ENCODE data around the gene PARP3.
"Not testable (repeated sequence)": the region's sequence is repeated elsewhere in the genome, so short reads cannot be mapped to it uniquely, and the experiment has no call there.

The PARP3 gene

DNA sequence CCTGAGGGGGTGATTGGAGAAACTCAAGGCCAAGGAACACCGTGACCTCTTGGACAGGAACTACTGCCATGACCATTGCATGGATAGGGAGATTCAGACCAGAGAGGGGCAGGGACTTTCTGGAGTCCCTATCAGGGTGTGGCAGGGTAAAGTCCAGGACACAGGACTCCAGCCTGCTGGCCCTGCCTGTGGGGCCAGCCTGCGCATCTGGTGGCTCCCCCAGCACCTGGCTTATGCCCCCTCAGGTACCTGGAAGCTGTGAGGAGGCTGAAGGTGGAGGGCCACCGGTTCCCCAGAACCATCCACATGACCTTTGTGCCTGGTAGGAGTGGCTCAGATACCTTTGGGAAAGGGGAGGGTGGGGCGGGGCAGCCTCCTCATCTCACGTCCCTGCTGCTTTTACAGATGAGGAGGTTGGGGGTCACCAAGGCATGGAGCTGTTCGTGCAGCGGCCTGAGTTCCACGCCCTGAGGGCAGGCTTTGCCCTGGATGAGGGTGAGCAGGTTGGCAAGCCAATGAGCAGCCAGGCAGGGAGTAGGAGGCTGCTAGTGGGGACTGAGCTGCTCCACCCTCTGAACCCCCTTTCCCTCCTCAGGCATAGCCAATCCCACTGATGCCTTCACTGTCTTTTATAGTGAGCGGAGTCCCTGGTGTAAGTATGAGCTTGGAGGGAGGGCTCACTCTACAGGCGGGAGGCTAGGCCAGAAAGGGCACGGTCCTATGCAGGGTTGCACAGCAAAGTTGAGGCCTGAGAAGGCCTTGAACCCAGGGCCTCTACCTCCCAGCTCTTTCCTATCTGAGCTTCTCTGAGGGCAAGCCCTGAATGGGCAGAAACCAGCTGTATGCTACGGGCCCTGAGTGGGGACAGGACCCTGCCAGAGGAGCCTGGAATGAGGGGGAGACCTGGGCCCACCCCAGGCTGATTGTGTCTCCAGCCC lies 44.1 kb downstream of the PARP3 start:
- no peak for DNase-seq

DNA sequence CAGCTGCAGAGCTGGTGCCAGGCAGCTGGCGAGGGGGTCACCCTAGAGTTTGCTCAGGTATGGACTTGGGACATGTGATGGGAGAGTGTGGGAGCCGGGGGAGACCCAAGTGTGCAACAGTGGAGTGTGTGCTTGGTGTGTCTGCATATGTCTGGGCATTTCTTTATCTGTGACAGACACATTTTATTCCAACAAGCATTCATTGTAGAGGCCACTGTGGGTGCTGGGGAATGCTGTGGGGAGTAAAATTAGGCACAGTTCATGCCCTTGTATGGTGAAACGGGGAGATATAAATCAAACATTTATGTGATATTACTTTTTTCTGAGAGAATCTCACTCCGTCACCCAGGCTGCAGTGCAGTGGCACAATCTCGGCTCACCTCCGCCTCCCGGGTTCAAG lies 45.4 kb downstream of the PARP3 start:
- DNase-seq: no peak

DNA sequence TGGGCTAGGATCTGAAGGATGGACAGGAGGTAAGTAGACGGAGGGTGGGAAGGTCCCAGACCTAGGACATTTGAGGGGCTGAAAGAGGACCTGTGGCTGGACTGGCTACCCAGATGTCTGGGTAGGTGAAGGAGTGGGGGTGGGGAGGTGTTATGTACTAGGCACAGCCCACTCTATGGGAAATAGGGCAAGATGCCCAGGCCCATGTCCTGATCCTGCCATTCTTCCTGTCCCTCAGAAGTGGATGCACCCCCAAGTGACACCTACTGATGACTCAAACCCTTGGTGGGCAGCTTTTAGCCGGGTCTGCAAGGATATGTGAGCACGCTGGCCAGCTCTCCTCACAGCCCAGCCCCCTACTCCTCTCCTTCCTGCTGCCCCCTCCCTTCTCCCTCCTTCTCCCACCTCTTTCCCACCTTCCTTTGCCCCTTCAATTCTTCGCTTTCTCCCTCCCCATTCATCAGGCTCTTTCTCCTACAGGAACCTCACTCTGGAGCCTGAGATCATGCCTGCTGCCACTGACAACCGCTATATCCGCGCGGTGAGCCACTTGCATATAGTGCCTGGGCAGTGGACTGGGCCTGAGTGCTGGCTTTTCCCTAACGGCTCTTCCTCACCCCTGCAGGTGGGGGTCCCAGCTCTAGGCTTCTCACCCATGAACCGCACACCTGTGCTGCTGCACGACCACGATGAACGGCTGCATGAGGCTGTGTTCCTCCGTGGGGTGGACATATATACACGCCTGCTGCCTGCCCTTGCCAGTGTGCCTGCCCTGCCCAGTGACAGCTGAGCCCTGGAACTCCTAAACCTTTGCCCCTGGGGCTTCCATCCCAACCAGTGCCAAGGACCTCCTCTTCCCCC lies 46.4 kb downstream of the PARP3 start:
- no peak for DNase-seq

DNA sequence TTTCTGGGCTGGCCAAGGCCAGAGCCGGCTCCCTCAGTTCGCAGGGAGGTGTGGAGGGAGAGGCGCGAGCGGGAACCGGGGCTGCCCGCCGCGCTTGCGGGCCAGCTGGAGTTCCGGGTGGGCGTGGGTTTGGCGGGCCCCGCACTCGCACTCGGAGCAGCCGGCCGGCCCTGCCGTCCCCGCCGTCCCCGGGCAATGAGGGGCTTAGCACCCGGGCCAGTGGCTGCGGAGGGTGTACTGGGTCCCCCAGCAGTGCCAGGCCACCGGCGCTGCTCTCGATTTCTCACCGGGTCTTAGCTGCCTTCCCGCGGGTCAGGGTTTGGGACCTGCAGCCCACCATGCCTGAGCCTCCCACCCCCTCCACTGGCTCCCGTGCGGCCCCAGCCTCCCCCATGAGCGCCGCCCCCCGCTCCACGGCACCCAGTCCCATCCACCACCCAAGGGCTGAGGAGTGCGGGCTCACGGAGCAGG lies 48.4 kb downstream of the PARP3 start:
- DNase-seq: not testable (repeated sequence)

DNA sequence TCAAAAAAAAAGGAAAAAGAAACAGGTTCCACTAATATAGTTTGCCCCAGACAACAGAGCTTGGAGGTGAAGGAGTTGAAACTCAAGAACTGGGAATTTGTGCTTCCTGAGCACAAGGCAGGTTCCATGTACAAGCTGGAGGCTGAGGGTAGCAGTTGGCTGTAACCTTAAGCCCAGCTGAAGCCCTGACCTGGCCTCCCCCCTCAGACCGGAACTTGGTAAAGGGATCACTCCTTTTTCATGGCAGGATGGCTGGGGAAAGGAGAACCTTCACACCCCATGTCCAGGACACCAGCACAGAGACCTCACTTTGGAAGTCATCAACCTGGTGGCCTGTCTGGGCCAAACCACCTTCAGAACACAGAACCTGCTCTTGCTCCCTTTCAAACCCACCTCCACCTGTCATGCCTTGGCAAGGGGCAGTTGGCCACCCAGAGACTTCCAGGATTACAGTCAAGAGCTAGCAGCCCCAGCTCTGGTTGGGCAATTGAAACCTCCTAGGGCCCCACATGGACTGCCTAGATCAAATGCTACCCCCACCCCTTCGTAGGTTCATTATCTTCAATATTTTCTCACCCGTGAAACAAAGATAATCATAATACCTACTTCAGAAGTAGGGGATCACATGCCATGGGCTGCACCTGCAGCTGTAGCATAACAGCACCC lies 50.0 kb downstream of the PARP3 start:
- DNase-seq: no peak

DNA sequence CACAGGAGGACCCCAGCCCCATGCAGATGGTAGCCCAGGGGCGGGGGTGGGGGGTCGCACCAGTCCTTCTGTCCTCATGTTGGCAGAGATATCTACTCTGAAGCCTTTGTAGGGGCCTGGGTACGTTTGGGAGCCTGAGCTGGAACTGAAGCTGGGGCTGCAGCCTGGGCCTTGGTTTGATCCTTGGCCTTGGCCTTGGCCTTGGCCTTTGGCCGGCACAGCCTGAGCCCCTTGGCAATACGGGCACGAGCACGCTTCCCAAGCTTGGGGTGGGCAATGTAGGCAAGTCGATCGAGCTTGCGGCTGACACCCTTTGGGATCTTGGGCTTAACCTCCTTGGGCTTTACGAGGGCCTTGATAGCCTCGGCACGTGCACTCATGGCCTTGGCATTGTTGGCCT lies 51.5 kb downstream of the PARP3 start:
- DNase-seq: not testable (repeated sequence)

DNA sequence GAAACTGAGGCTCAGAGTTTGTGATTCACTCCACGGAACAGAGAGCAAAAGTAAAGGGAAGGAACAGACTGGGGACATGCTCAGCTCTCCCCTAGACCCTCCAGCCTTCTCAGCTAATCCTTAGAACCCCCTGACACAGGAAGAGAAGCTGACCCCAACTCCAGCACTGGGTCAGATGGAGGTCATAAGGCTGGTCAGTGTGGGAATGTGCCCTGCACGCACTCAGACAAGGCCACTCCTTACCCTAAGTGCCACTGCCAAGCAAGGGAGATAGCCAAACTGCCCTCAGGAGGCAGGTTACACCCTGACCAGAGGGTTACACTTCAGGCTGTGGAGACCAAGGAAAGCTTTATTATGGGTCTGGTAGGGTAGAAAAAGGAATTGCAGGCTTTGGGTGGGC lies 52.4 kb downstream of the PARP3 start:
- DNase-seq: no peak

DNA sequence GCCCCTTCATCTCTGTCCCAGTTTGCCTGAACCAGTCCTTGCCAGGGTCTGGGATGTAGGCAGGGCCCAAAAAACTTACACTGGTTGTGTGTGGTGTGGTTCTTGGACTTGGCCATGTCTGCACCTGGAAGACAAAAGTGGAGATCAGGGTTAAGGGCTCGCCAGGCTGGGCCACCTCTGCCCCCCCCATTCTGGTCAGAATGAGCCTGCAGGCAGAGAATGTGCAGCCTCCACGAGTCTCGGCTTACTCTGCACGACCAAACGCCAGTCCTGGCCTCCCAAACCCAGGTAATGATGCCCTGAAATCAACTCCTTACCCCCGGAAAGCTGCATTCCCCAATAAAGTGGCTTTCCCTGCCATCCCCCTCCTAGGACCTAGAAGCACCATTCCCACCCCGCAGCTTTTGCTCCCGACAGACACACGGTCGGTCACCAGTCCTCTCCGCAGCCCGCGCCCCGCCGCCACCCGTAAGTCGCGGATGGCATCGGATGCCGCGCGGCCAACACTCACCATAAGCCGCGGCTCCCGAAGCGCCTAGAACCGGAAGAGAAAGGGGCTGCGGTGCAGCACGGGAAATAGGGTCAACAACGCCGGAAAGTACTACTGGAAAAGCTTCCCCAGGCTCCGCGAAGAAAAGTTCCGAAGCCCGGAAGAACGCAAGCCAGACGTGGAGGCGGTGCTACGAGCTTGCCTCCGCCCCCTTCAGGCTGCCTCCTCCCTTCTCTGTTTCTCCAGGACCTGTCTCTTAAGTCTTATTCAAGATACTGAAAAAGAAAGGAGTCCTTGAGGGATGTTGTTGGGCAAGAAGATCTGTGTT lies 53.4 kb downstream of the PARP3 start, which contains the start of gene RPL29:
RPL29 (minus strand) TSS at position 550 of the 818 bp plus-strand sequence; CDS start at position 116, 434 bp downstream.
- peak; percentile 88 for DNase-seq

DNA sequence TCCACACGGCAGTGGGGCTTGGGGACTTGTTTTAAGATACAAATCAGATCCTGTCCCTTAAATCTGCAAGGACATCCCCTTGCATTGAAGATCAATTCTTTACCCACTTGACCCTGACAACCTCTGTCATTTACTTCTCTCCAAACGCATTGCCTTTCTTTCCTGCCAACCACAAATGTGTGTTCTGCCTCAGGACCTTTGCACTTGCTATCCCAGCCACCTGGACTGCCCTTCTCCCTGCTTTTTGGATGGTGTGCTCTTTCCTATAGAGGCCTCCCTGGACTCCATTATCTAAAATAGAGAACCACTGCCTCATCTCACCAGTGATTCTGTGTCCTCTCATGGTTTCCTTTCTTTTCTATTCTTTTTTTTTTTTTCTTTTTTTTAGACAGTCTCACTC lies 55.0 kb downstream of the PARP3 start:
- DNase-seq: no peak

DNA sequence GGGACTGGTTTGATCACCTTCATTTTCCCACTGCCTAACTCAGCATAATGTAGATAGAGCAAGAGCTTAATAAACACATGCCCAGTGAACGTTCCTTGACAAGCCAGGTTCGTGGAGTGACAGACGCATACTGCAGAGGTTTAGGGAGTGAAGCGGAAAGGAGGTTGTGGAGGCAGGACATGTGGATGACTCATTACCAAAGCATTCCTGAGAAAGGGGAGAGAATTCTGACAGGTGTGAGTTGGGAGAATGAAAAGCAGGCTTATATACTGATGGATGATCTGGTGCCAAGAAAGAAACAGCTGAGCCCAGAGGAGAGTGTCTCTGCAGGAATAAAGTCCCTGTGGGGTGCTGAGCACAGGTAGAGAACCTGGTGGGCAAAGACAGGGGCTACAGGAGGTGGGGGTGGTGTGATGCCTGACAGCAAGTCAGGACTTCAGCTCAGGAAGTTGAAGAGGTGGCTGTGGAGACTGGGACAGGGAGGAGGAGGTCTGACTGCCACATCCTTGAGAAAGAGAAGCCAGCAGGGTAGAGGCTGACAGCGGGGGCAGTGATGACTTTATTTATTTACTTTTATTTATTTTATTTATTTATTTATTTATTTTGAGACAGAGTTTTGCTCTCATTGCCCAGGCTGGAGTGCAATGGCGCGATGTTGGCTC lies 55.9 kb downstream of the PARP3 start:
- DNase-seq: peak; percentile 11

Data from NCI-H146 (cell line).